K562 (cell line): ENCODE results near the gene SLC15A3. TPM values are rescaled to one million over a fixed set of nuclear protein-coding genes. Genes with fewer than 3 reads are reported as not detected.
A peak's percentile ranks its signal among the peaks of the same experiment; 100 is the strongest.

Experiments used
- ATF1 ChIP-seq, 2 experiments: fragments of 450-650 bp in 1 of 2; IDR thresholded peaks; 2 replicates each; pipeline ENCODE4 v1.6.1; 2016; ENCODE audit warnings: missing compliant biosample characterization in 1 of 2, missing genetic modification characterization in 1 of 2
- ATF7 ChIP-seq: fragments of 450-650 bp; IDR thresholded peaks from 2 replicates; pipeline ENCODE4 v1.7.1; 2014; ENCODE audit warnings: mild to moderate bottlenecking, moderate library complexity
- HDGF ChIP-seq: fragments of 450-650 bp; IDR thresholded peaks from 2 replicates; pipeline ENCODE4 v1.6.1; 2016
- HOXB6 ChIP-seq: fragments of 250-450 bp; sonication (Bioruptor Pico); IDR thresholded peaks from 2 replicates; pipeline ENCODE4 v1.5.1; 2022; ENCODE audit warnings: mild to moderate bottlenecking, borderline replicate concordance
- L3MBTL2 ChIP-seq: fragments of 450-650 bp; IDR thresholded peaks from 2 replicates; pipeline ENCODE4 v1.6.1; 2016; ENCODE audit warnings: mild to moderate bottlenecking, moderate library complexity
- PCBP1 ChIP-seq: fragments of 200-400 bp; formaldehyde crosslinking; IDR thresholded peaks from 2 replicates; pipeline ENCODE4 v1.6.1; 2018; ENCODE audit warnings: mild to moderate bottlenecking, low read depth, low read length; ENCODE audit not compliant: poor library complexity, severe bottlenecking
- PHF8 ChIP-seq: fragments of 200-600 bp; sonication (generic); IDR thresholded peaks from 2 replicates; pipeline ENCODE4 v1.6.1; 2012; ENCODE audit warnings: mixed run types, mild to moderate bottlenecking, inconsistent platforms, low read length, moderate library complexity, borderline replicate concordance
- PTTG1 ChIP-seq: fragments of 450-650 bp; IDR thresholded peaks from 2 replicates; pipeline ENCODE4 v1.6.1; 2016; ENCODE audit warnings: low read depth, mild to moderate bottlenecking, missing genetic modification characterization, missing compliant biosample characterization
- REST ChIP-seq, 2 experiments: fragments of 450-650 bp; formaldehyde crosslinking in 1 of 2; IDR thresholded peaks; 2 replicates each; pipeline versions ENCODE4 v1.4.0 to v1.6.1; 2014 to 2020; ENCODE audit warnings: mild to moderate bottlenecking in 2 of 2, borderline replicate concordance in 1 of 2, low read depth in 1 of 2
- TGIF2 ChIP-seq: sonication (generic); formaldehyde crosslinking; IDR thresholded peaks from 2 replicates; pipeline ENCODE4 v1.8.1; 2022; ENCODE audit warnings: mild to moderate bottlenecking, missing genetic modification reagents, moderate library complexity
- ZNF146 ChIP-seq: IDR thresholded peaks from one replicate; pipeline ENCODE4 v1.6.1; 2018; ENCODE audit warnings: missing compliant biosample characterization; ENCODE audit not compliant: unreplicated experiment
- polyA plus RNA-seq, 8 experiments: library from polyadenylated mRNA; depleted of rRNA in 4 of 8; stranded (reverse) in 5 of 8; unstranded in 3 of 8; fragments of >200 nt; fragmentation: Nextera tagmentation in 2 of 8; fragmentation: Illumina TruSeq in 1 of 8; extraction: Ambion mirVana in 2 of 8; extraction: Trizol in 1 of 8; gene quantifications; 2 replicates each; pipeline versions ENCODE4 v1.2.1 to v1.2.3, GENCODE V29; 2011 to 2014; ENCODE audit warnings: inconsistent platforms in 1 of 8, missing spikeins in 1 of 8
- total RNA-seq, 7 experiments: library from RNA; depleted of rRNA in 6 of 7; stranded (reverse); fragments of >200 nt in 6 of 7; fragmentation: Illumina TruSeq in 2 of 7; extraction: Trizol in 2 of 7; gene quantifications; 2 replicates each; pipeline versions ENCODE4 v1.2.1 to v1.2.3, GENCODE V29; 2011 to 2021; ENCODE audit warnings: low replicate concordance in 1 of 7

SLC15A3 gene
- total and polyA plus RNA-seq, 9 of the 15 experiments (the other 6 are each of a cell fraction or from before 2014, with no cell fraction given): 0.07 to 0.27 TPM; not detected in 7

GRCh38 chr11:60906132-60906972 lies 45.6 kb downstream of the SLC15A3 start, which contains the start of gene PRPF19 (continued):
- TF ChIP-seq REST (IDR thresholded peaks at IDR 0.05; ENCODE audit: borderline replicate concordance) (no peak; the same call in 1 of the 2 replicates), REST (CRISPR knock-in tag; IDR thresholded peaks at IDR 0.05; ENCODE audit: low read depth) (peak; percentile 52; the same call in 1 of the 2 replicates), L3MBTL2 (peak; percentile 63; the same call in 1 of the 2 replicates), PTTG1 (tag) (no peak), ATF1 (CRISPR knock-in tag; IDR thresholded peaks at IDR 0.05) (no peak), ATF1 (tag; IDR thresholded peaks at IDR 0.05) (peak; percentile 66), HDGF (no peak), ATF7 (peak; percentile 79), HOXB6 (no peak), PCBP1 (peak; percentile 73), ZNF146 (no peak), TGIF2 (CRISPR knock-in tag) (peak; percentile 93; the same call in 1 of the 2 replicates), PHF8 (peak; percentile 91)
